Uterus (tissue), 2 donors: ENCODE results near the gene CTSC.

Experiments
- POLR2A ChIP-seq, 2 donors: fragments of 450-650 bp; IDR thresholded peaks; one replicate each; pipeline ENCODE4 v1.6.1; 2016; ENCODE audit warnings: antibody characterized with exemption in 2 of 2, mild to moderate bottlenecking in 1 of 2, moderate library complexity in 1 of 2
- TF ChIP-seq, protein P1 (sequence below), 4 experiments: fragments of 200-600 bp in 2 of 4; fragments of 450-650 bp in 2 of 4; sonication (generic) in 2 of 4; IDR thresholded peaks; one replicate each; pipeline ENCODE4 v1.5.1; 2016 to 2019; ENCODE audit warnings: antibody characterized with exemption in 4 of 4, mild to moderate bottlenecking in 2 of 4, moderate library complexity in 1 of 4

DNA sequence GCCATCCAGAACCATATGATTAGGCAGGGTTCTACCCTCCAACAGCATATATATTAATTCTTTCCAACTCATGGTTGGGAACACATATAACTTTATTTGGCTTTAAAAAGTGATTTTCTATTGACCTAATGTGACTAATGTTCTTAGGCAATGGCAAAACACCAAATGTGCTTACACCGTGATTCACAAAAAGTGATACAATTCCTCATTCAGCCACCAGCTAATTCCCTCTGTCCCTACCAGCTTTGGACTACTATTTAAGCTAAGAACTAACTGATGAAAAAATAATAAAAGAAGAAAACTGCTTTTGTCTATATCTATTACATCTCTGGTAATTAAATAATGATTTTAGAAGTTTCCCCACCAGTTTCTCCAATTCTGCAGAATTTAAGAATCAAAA is 4.7 kb downstream of the CTSC start:
- TF ChIP-seq, protein P1, sequence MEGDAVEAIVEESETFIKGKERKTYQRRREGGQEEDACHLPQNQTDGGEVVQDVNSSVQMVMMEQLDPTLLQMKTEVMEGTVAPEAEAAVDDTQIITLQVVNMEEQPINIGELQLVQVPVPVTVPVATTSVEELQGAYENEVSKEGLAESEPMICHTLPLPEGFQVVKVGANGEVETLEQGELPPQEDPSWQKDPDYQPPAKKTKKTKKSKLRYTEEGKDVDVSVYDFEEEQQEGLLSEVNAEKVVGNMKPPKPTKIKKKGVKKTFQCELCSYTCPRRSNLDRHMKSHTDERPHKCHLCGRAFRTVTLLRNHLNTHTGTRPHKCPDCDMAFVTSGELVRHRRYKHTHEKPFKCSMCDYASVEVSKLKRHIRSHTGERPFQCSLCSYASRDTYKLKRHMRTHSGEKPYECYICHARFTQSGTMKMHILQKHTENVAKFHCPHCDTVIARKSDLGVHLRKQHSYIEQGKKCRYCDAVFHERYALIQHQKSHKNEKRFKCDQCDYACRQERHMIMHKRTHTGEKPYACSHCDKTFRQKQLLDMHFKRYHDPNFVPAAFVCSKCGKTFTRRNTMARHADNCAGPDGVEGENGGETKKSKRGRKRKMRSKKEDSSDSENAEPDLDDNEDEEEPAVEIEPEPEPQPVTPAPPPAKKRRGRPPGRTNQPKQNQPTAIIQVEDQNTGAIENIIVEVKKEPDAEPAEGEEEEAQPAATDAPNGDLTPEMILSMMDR (IDR thresholded peaks at IDR 0.05) = no peak
- no peak for TF ChIP-seq POLR2A (IDR thresholded peaks at IDR 0.05)
